Hepatic stellate cell (primary cell): ENCODE results near the gene PRRC2B.
"Not testable (repeated sequence)": the region's sequence is repeated elsewhere in the genome, so short reads cannot be mapped to it uniquely, and the experiment has no call there.

ENCODE experiments used
- DNase-seq: peaks from one replicate; pipeline ENCODE4 v3.0.0; 2011; ENCODE audit warnings: low spot score

PRRC2B gene

GRCh38 chr9:131386281-131386680 is 7.6 kb upstream of the PRRC2B start:
- DNase-seq = no peak

- no peak for DNase-seq
These were observed 6.5 kb upstream of the PRRC2B start for GRCh38 chr9:131387394-131387793.

GRCh38 chr9:131391020-131391419 is 2.9 kb upstream of the PRRC2B start:
- no peak for DNase-seq

- DNase-seq = no peak
These were observed 2.4 kb upstream of the PRRC2B start for GRCh38 chr9:131391504-131391903.

GRCh38 chr9:131394464-131395156 is 724 bp downstream of the PRRC2B start:
- peak; percentile 52 for DNase-seq

- no peak for DNase-seq
These were observed 1.5 kb downstream of the PRRC2B start for GRCh38 chr9:131395157-131396098.

- not testable (repeated sequence) for DNase-seq
These were observed 2.2 kb downstream of the PRRC2B start for GRCh38 chr9:131396099-131396479.

- DNase-seq = no peak
These were observed 2.7 kb downstream of the PRRC2B start for GRCh38 chr9:131396626-131397025.

- DNase-seq = no peak
These were observed 3.4 kb downstream of the PRRC2B start for GRCh38 chr9:131397100-131397790.

GRCh38 chr9:131398204-131398603 is 4.3 kb downstream of the PRRC2B start:
- no peak for DNase-seq

- DNase-seq = no peak
These were observed 6.1 kb downstream of the PRRC2B start for GRCh38 chr9:131399972-131400371.

GRCh38 chr9:131400627-131401026 is 6.7 kb downstream of the PRRC2B start:
- DNase-seq = no peak

GRCh38 chr9:131402073-131402472 is 8.2 kb downstream of the PRRC2B start:
- DNase-seq = no peak

- DNase-seq = peak; percentile 74
These were observed 9.0 kb downstream of the PRRC2B start for GRCh38 chr9:131402738-131403492.

- DNase-seq = no peak
These were observed 9.5 kb downstream of the PRRC2B start for GRCh38 chr9:131403493-131403773.

GRCh38 chr9:131404581-131404980 is 10.7 kb downstream of the PRRC2B start:
- no peak for DNase-seq

GRCh38 chr9:131404987-131405386 is 11.1 kb downstream of the PRRC2B start:
- no peak for DNase-seq

GRCh38 chr9:131405428-131405827 is 11.5 kb downstream of the PRRC2B start:
- DNase-seq = no peak

GRCh38 chr9:131405858-131406537 is 12.1 kb downstream of the PRRC2B start:
- DNase-seq = no peak

GRCh38 chr9:131406563-131407436 is 12.9 kb downstream of the PRRC2B start:
- DNase-seq = no peak
